Activated T-helper 17 cell treated with anti-CD3 and anti-CD28 coated beads, Interleukin-2, amount 50 U/mL, for 72 hours (primary cell): ENCODE data around the gene S100A14. TPM values are rescaled to one million over a fixed set of nuclear protein-coding genes. Genes with fewer than 3 reads are reported as not detected.
A peak's percentile ranks its signal among the peaks of the same experiment; 100 is the strongest.
"Not testable (repeated sequence)": the region's sequence is repeated elsewhere in the genome, so short reads cannot be mapped to it uniquely, and the experiment has no call there.

ENCODE experiments used
- ATAC-seq: fragments of 150-1000 bp; cut with Tn5 transposase; replicated peaks from 2 replicates; pipeline ENCODE4 v1.10.0; 2021; ENCODE audit warnings: mild to moderate bottlenecking, moderate library complexity
- H3K27ac Mint-ChIP-seq: one replicate; pipeline ENCODE4 v1.8.0; 2022; ENCODE audit warnings: mixed read lengths
- H3K27me3 Mint-ChIP-seq: one replicate; pipeline ENCODE4 v1.8.0; 2022; ENCODE audit warnings: mixed read lengths
- H3K36me3 Mint-ChIP-seq: one replicate; pipeline ENCODE4 v1.8.0; 2022; ENCODE audit warnings: low read depth, mild to moderate bottlenecking, mixed read lengths
- H3K4me1 Mint-ChIP-seq: one replicate; pipeline ENCODE4 v1.8.0; 2022; ENCODE audit warnings: mixed read lengths
- H3K4me3 Mint-ChIP-seq: one replicate; pipeline ENCODE4 v1.8.0; 2022; ENCODE audit warnings: mild to moderate bottlenecking, mixed read lengths
- H3K9me3 Mint-ChIP-seq: one replicate; pipeline ENCODE4 v1.8.0; 2022; ENCODE audit warnings: mixed read lengths
- total RNA-seq, 2 donors: library from RNA; stranded (reverse); gene quantifications; one replicate each; pipeline ENCODE4 v1.2.3, GENCODE V29; 2022

The S100A14 gene
- total RNA-seq, 2 donors from 2014 or later = 0.71 TPM; not detected in 1

- Mint-ChIP-seq H3K27ac (no peak overlapping the region), H3K27me3 (no peaks in the 10 kb centered on the region), H3K4me1 (peaks cover 5% of the 10 kb centered on the region), H3K36me3 (no peaks in the 10 kb centered on the region), H3K9me3 (no peaks in the 10 kb centered on the region), H3K4me3 (no peak overlapping the region)
- ATAC-seq = no peak
These were observed 13.4 kb downstream of the S100A14 start for GRCh38 chr1:153602749-153603148.

GRCh38 chr1:153599847-153600246 lies 16.3 kb downstream of the S100A14 start:
- Mint-ChIP-seq H3K9me3 (no peaks in the 10 kb centered on the region), H3K27ac (no peak overlapping the region), H3K27me3 (no peaks in the 10 kb centered on the region), H3K36me3 (no peaks in the 10 kb centered on the region), H3K4me1 (peaks cover 16% of the 10 kb centered on the region), H3K4me3 (no peak overlapping the region)
- ATAC-seq = no peak

- Mint-ChIP-seq H3K36me3 (no peaks in the 10 kb centered on the region), H3K4me3 (peak overlapping the region; percentile 70), H3K27me3 (no peaks in the 10 kb centered on the region), H3K4me1 (peaks cover 20% of the 10 kb centered on the region), H3K9me3 (no peaks in the 10 kb centered on the region), H3K27ac (peak overlapping the region; percentile 86)
- peak; percentile 63 for ATAC-seq
These were observed 17.6 kb downstream of the S100A14 start for GRCh38 chr1:153598309-153599172.

GRCh38 chr1:153597206-153597605 lies 18.9 kb downstream of the S100A14 start:
- Mint-ChIP-seq H3K4me1 (peaks cover 20% of the 10 kb centered on the region), H3K27ac (peak overlapping the region; percentile 86), H3K9me3 (no peaks in the 10 kb centered on the region), H3K36me3 (no peaks in the 10 kb centered on the region), H3K27me3 (no peaks in the 10 kb centered on the region), H3K4me3 (peak overlapping the region; percentile 70)
- ATAC-seq = peak; percentile 100

GRCh38 chr1:153592748-153593147 lies 23.4 kb downstream of the S100A14 start:
- Mint-ChIP-seq H3K27ac (no peak overlapping the region), H3K36me3 (no peaks in the 10 kb centered on the region), H3K4me1 (peaks cover 14% of the 10 kb centered on the region), H3K9me3 (no peaks in the 10 kb centered on the region), H3K4me3 (no peak overlapping the region), H3K27me3 (no peaks in the 10 kb centered on the region)
- no peak for ATAC-seq

- Mint-ChIP-seq H3K27ac (no peak overlapping the region), H3K4me3 (no peak overlapping the region), H3K36me3 (no peaks in the 10 kb centered on the region), H3K4me1 (no peaks in the 10 kb centered on the region), H3K9me3 (no peaks in the 10 kb centered on the region), H3K27me3 (peaks cover 3% of the 10 kb centered on the region)
- ATAC-seq = no peak
These were observed 27.6 kb downstream of the S100A14 start for GRCh38 chr1:153588482-153588881.

- H3K36me3 Mint-ChIP-seq, H3K9me3 Mint-ChIP-seq, H3K4me3 Mint-ChIP-seq, H3K27ac Mint-ChIP-seq, H3K27me3 Mint-ChIP-seq, H3K4me1 Mint-ChIP-seq, ATAC-seq: not testable (repeated sequence)
These were observed 28.1 kb downstream of the S100A14 start for GRCh38 chr1:153588033-153588432.

GRCh38 chr1:153587314-153587713 lies 28.8 kb downstream of the S100A14 start:
- Mint-ChIP-seq H3K36me3 (no peaks in the 10 kb centered on the region), H3K4me1 (no peaks in the 10 kb centered on the region), H3K4me3 (no peak overlapping the region), H3K27ac (no peak overlapping the region), H3K27me3 (peaks cover 3% of the 10 kb centered on the region), H3K9me3 (no peaks in the 10 kb centered on the region)
- no peak for ATAC-seq

GRCh38 chr1:153586347-153586746 lies 29.8 kb downstream of the S100A14 start:
- Mint-ChIP-seq H3K4me3 (no peak overlapping the region), H3K27ac (no peak overlapping the region), H3K36me3 (no peaks in the 10 kb centered on the region), H3K9me3 (no peaks in the 10 kb centered on the region), H3K4me1 (no peaks in the 10 kb centered on the region), H3K27me3 (peaks cover 3% of the 10 kb centered on the region)
- ATAC-seq = no peak

- no peaks in the 10 kb centered on the region for H3K36me3 Mint-ChIP-seq
- H3K27me3 Mint-ChIP-seq = peaks cover 3% of the 10 kb centered on the region
- H3K27ac Mint-ChIP-seq = no peak overlapping the region
- no peak for ATAC-seq
- no peaks in the 10 kb centered on the region for H3K9me3 Mint-ChIP-seq
- no peak overlapping the region for H3K4me3 Mint-ChIP-seq
- H3K4me1 Mint-ChIP-seq = no peaks in the 10 kb centered on the region
These were observed 31.1 kb downstream of the S100A14 start for GRCh38 chr1:153585006-153585405.

GRCh38 chr1:153583976-153584375 lies 32.1 kb downstream of the S100A14 start:
- Mint-ChIP-seq H3K4me1 (no peaks in the 10 kb centered on the region), H3K4me3 (no peak overlapping the region), H3K27ac (no peak overlapping the region), H3K9me3 (no peaks in the 10 kb centered on the region), H3K27me3 (peaks cover 8% of the 10 kb centered on the region), H3K36me3 (no peaks in the 10 kb centered on the region)
- ATAC-seq = no peak

- ATAC-seq, H3K9me3 Mint-ChIP-seq: not testable (repeated sequence)
These were observed 32.6 kb downstream of the S100A14 start for GRCh38 chr1:153583514-153583913.

GRCh38 chr1:153582836-153583235 lies 33.3 kb downstream of the S100A14 start:
- H3K4me1 Mint-ChIP-seq, H3K4me3 Mint-ChIP-seq, H3K27ac Mint-ChIP-seq, ATAC-seq, H3K36me3 Mint-ChIP-seq, H3K9me3 Mint-ChIP-seq: not testable (repeated sequence)
- H3K27me3 Mint-ChIP-seq = peaks cover 19% of the 10 kb centered on the region

More at GRCh38 chr1:153583514-153583913, 32.6 kb downstream of the S100A14 start:
- not testable (repeated sequence) for H3K27ac Mint-ChIP-seq, H3K36me3 Mint-ChIP-seq, H3K4me1 Mint-ChIP-seq, H3K4me3 Mint-ChIP-seq
- H3K27me3 Mint-ChIP-seq = peaks cover 12% of the 10 kb centered on the region

- H3K27me3 Mint-ChIP-seq = peaks cover 24% of the 10 kb centered on the region
- no peak for ATAC-seq
- no peaks in the 10 kb centered on the region for H3K36me3 Mint-ChIP-seq
- H3K4me1 Mint-ChIP-seq = no peaks in the 10 kb centered on the region
- no peak overlapping the region for H3K4me3 Mint-ChIP-seq
- H3K27ac Mint-ChIP-seq = no peak overlapping the region
- no peaks in the 10 kb centered on the region for H3K9me3 Mint-ChIP-seq
These were observed 37.2 kb downstream of the S100A14 start for GRCh38 chr1:153578936-153579335.

- Mint-ChIP-seq H3K4me3 (no peak overlapping the region), H3K27me3 (peaks cover 24% of the 10 kb centered on the region), H3K36me3 (no peaks in the 10 kb centered on the region), H3K9me3 (no peaks in the 10 kb centered on the region), H3K27ac (no peak overlapping the region), H3K4me1 (no peaks in the 10 kb centered on the region)
- no peak for ATAC-seq
These were observed 37.6 kb downstream of the S100A14 start for GRCh38 chr1:153578490-153578889.
